Measurements from ENCODE around the gene PCDHGA12.

GRCh38 chr5:141382469-141383294, 47.6 kb upstream of the PCDHGA12 start, which contains the start of gene PCDHGA7:
- no peak for TF ChIP-seq POLR2A (IDR thresholded peaks at IDR 0.05)
- peak in 4 of 6 experiments; percentile 9 to 33 (median 30) for TF ChIP-seq CTCF (IDR thresholded peaks at IDR 0.05)
